CD4-positive, alpha-beta T cell (primary cell): ENCODE results near the gene TAOK1. TPM values are rescaled to one million over a fixed set of nuclear protein-coding genes. Genes with fewer than 3 reads are reported as not detected.
"Not testable (repeated sequence)": the region's sequence is repeated elsewhere in the genome, so short reads cannot be mapped to it uniquely, and the experiment has no call there.

Experiments used
- ATAC-seq: fragments of 200-7000 bp; cut with Tn5 transposase; one replicate; pipeline ENCODE4 v1.10.0; 2022; ENCODE audit warnings: mild to moderate bottlenecking; ENCODE audit not compliant: poor library complexity
- CTCF ChIA-PET: fragments of 350-600 bp; sonication (Branson Sonifier 250); formaldehyde crosslinking; loops from one replicate; lab custom pipeline; 2021; ENCODE audit warnings: antibody characterized with exemption, inconsistent platforms; lab: Charles Lee
- POLR2A ChIA-PET: fragments of 350-600 bp; sonication (Branson Sonifier 250); formaldehyde crosslinking; loops from one replicate; lab custom pipeline; 2021; ENCODE audit warnings: antibody characterized with exemption, inconsistent platforms; lab: Charles Lee
- DNase-seq, 14 experiments: peaks; one replicate each; pipeline ENCODE4 v3.0.0-alpha.2; 2013 to 2020; ENCODE audit warnings: mixed read lengths in 2 of 14
- H3K27ac ChIP-seq, 2 donors: one replicate each; pipeline versions ENCODE4 v1.5.1 to v1.7.0; 2013; ENCODE audit warnings: low read length in 2 of 2, low read depth in 1 of 2, mild to moderate bottlenecking in 1 of 2
- H3K27me3 ChIP-seq, 2 experiments: 1 replicate in 1 of 2; 2 replicates in 1 of 2; pipeline versions ENCODE4 v1.6.1 to v1.7.0; 2013; ENCODE audit warnings: low read length in 2 of 2, control low read depth in 1 of 2, mild to moderate bottlenecking in 1 of 2, moderate library complexity in 1 of 2; ENCODE audit not compliant: insufficient read depth in 2 of 2, control insufficient read depth in 1 of 2
- H3K36me3 ChIP-seq: one replicate; pipeline ENCODE4 v1.6.1; 2013; ENCODE audit warnings: low read length, control low read depth; ENCODE audit not compliant: insufficient read depth
- H3K4me1 ChIP-seq: one replicate; pipeline ENCODE4 v1.6.1; 2013; ENCODE audit warnings: low read length, control low read depth; ENCODE audit not compliant: insufficient read depth
- H3K4me3 ChIP-seq: one replicate; pipeline ENCODE4 v1.5.1; 2013; ENCODE audit warnings: mild to moderate bottlenecking, low read length, moderate library complexity
- H3K9me3 ChIP-seq, 2 experiments: 1 replicate in 1 of 2; 2 replicates in 1 of 2; pipeline versions ENCODE4 v1.6.1 to v1.7.0; 2013; ENCODE audit warnings: low read length in 2 of 2, mild to moderate bottlenecking in 2 of 2, control low read depth in 1 of 2, moderate library complexity in 1 of 2; ENCODE audit not compliant: control insufficient read depth in 1 of 2, insufficient read depth in 1 of 2
- H3K27ac Mint-ChIP-seq: one replicate; pipeline ENCODE4 v1.8.0; 2020; ENCODE audit warnings: mixed read lengths
- H3K27me3 Mint-ChIP-seq: one replicate; pipeline ENCODE4 v1.8.0; 2021; ENCODE audit warnings: mixed read lengths
- H3K36me3 Mint-ChIP-seq: one replicate; pipeline ENCODE4 v1.8.0; 2021; ENCODE audit warnings: low read depth, mixed read lengths
- H3K4me1 Mint-ChIP-seq: one replicate; pipeline ENCODE4 v1.8.0; 2021; ENCODE audit warnings: low read depth, mixed read lengths
- H3K4me3 Mint-ChIP-seq: one replicate; pipeline ENCODE4 v1.8.0; 2020; ENCODE audit warnings: mild to moderate bottlenecking, mixed read lengths
- H3K9me3 Mint-ChIP-seq: one replicate; pipeline ENCODE4 v1.8.0; 2020; ENCODE audit warnings: mixed read lengths
- CTCF ChIP-seq: fragments of 200-600 bp; IDR thresholded peaks from one replicate; pipeline ENCODE4 v1.8.0; 2022; ENCODE audit warnings: antibody characterized with exemption, mild to moderate bottlenecking
- intact Hi-C, 2 experiments: fragments of 100-400 bp; cut with DNase I in 1 of 2; cut with micrococcal nuclease in 1 of 2; formaldehyde crosslinking; loops; one replicate each; pipeline versions ENCODE4 v1.15.1 to v1.9.0; 2023 to 2025; cut with DNase I, micrococcal nuclease
- total RNA-seq, 174 experiments: library from RNA in 2 of 174; stranded (reverse) in 2 of 174; gene quantifications; one replicate each; pipeline ENCODE4 v1.2.3 and lab custom pipeline; 2021 to 2026

The TAOK1 gene
- total RNA-seq, 2 experiments from 2014 or later, result 33.1 to 33.8 TPM

GRCh38 chr17:29344201-29344856, 45.8 kb upstream of the TAOK1 start:
- no peaks in the 10 kb centered on the region for H3K36me3 Mint-ChIP-seq
- intact Hi-C loops, result no loop called here
- no peaks in the 10 kb centered on the region for H3K4me1 Mint-ChIP-seq
- H3K4me1 ChIP-seq, result no peaks in the 10 kb centered on the region
- no peaks in the 10 kb centered on the region for H3K9me3 ChIP-seq
- H3K27ac Mint-ChIP-seq, result no peak overlapping the region
- H3K36me3 ChIP-seq, result no peaks in the 10 kb centered on the region
- ChIA-PET CTCF (no interaction called here), POLR2A (no interaction called here)
- H3K9me3 Mint-ChIP-seq, result no peaks in the 10 kb centered on the region
- H3K4me3 ChIP-seq, result no peak overlapping the region
- H3K4me3 Mint-ChIP-seq, result no peak overlapping the region
- H3K27me3 Mint-ChIP-seq, result no peaks in the 10 kb centered on the region
- ATAC-seq, result no peak
- H3K27ac ChIP-seq, result no peak overlapping the region
- no peak for DNase-seq
- H3K27me3 ChIP-seq, result no peaks in the 10 kb centered on the region
- TF ChIP-seq CTCF, result no peak

GRCh38 chr17:29345066-29345465, 45.1 kb upstream of the TAOK1 start:
- Mint-ChIP-seq H3K27ac (no peak overlapping the region), H3K27me3 (no peaks in the 10 kb centered on the region), H3K4me1 (no peaks in the 10 kb centered on the region), H3K36me3 (no peaks in the 10 kb centered on the region), H3K4me3 (no peak overlapping the region), H3K9me3 (no peaks in the 10 kb centered on the region)
- Histone ChIP-seq H3K36me3 (no peaks in the 10 kb centered on the region), H3K4me1 (no peaks in the 10 kb centered on the region), H3K27ac (no peak overlapping the region), H3K9me3 (no peaks in the 10 kb centered on the region), H3K27me3 (no peaks in the 10 kb centered on the region), H3K4me3 (no peak overlapping the region)
- TF ChIP-seq CTCF, result no peak
- intact Hi-C loops, result no loop called here
- ChIA-PET POLR2A (no interaction called here), CTCF (interaction anchor here (0.6 kb wide), 1 partner anchor 46 kb away, joined by 3 read pairs; no protein-coding TSS in a partner anchor)
- DNase-seq (no peak), ATAC-seq (no peak)

GRCh38 chr17:29345470-29345869, 44.7 kb upstream of the TAOK1 start:
- H3K27me3 Mint-ChIP-seq, result not testable (repeated sequence)

GRCh38 chr17:29346462-29346861, 43.7 kb upstream of the TAOK1 start:
- Mint-ChIP-seq H3K36me3 (no peaks in the 10 kb centered on the region), H3K4me1 (no peaks in the 10 kb centered on the region), H3K27me3 (no peaks in the 10 kb centered on the region), H3K4me3 (no peak overlapping the region), H3K9me3 (no peaks in the 10 kb centered on the region), H3K27ac (no peak overlapping the region)
- Histone ChIP-seq H3K4me3 (no peak overlapping the region), H3K9me3 (no peaks in the 10 kb centered on the region), H3K4me1 (no peaks in the 10 kb centered on the region), H3K27ac (no peak overlapping the region), H3K27me3 (no peaks in the 10 kb centered on the region), H3K36me3 (no peaks in the 10 kb centered on the region)
- POLR2A ChIA-PET, result interaction anchor here (0.7 to 1.2 kb wide), 2 partner anchors 52 to 147 kb away, joined by 3 read pairs; partner anchors contain the start of gene NUFIP2
- ATAC-seq, result no peak
- DNase-seq, result no peak
- CTCF ChIA-PET, result no interaction called here
- intact Hi-C loops, result no loop called here
- no peak for TF ChIP-seq CTCF

More at GRCh38 chr17:29345470-29345869, 44.7 kb upstream of the TAOK1 start:
- H3K36me3 ChIP-seq, intact Hi-C loops, H3K9me3 Mint-ChIP-seq, ATAC-seq, H3K27me3 ChIP-seq, H3K27ac Mint-ChIP-seq, H3K4me1 ChIP-seq, H3K4me3 ChIP-seq, H3K9me3 ChIP-seq, POLR2A ChIA-PET, H3K4me1 Mint-ChIP-seq, H3K4me3 Mint-ChIP-seq, H3K27ac ChIP-seq, H3K36me3 Mint-ChIP-seq, DNase-seq: not testable (repeated sequence)
- CTCF ChIA-PET, result interaction anchor here (0.6 kb wide), 1 partner anchor 46 kb away, joined by 3 read pairs; no protein-coding TSS in a partner anchor
